ENCODE results near the gene ICAM5.

ICAM5 gene

GRCh38 chr19:10286803-10287737, 2.7 kb upstream of the ICAM5 start, which contains the start of gene ICAM4:
TSS of gene ICAM4 (plus strand) at chr19:10286955. CDS start at chr19:10287013, 58 bp downstream.
- peak within 1 kb of the TSS; percentile 58 for H2AK5ac ChIP-seq (ENCODE audit: low read depth, low read length)
- H3K23ac ChIP-seq (ENCODE audit: low read depth, low read length, poor library complexity) = peak within 1 kb of the TSS; percentile 92
- peak within 1 kb of the TSS in 1 of 2 donors; percentile 60 for H3K4me3 ChIP-seq (ENCODE audit: low read length in 2 of 2)
- H3K27ac ChIP-seq (replicated peaks; ENCODE audit: low read length) = no peak within 1 kb of the TSS
- no peak for DNase-seq (ENCODE audit: low spot score)
- peaks cover 23 to 27% of the 10 kb centered on the region in 2 donors for H3K4me1 ChIP-seq (ENCODE audit: control insufficient read depth in 2 of 2, insufficient read depth in 1 of 2, low read depth in 1 of 2, low read length in 2 of 2)
- H4K91ac ChIP-seq (ENCODE audit: low read depth, low read length, poor library complexity) = no peak within 1 kb of the TSS
- H3K4ac ChIP-seq (ENCODE audit: low read length) = no peak within 1 kb of the TSS
- no CpG with 5 or more reads among the region's 59 CpGs for WGBS, 2 donors (ENCODE audit: extremely low coverage in 2 of 2, insufficient read length in 2 of 2, insufficient replicate concordance in 1 of 2)
- H2BK12ac ChIP-seq (ENCODE audit: low read length) = no peak within 1 kb of the TSS
- no peaks in the 10 kb centered on the region for H3K79me1 ChIP-seq (ENCODE audit: low read depth, low read length)
- H3K18ac ChIP-seq (ENCODE audit: low read length) = peak within 1 kb of the TSS; percentile 52
- H2BK120ac ChIP-seq (ENCODE audit: low read depth, low read length) = no peak within 1 kb of the TSS
- peak within 1 kb of the TSS; percentile 95 for H2BK15ac ChIP-seq (ENCODE audit: low read length)
- H2AFZ ChIP-seq (ENCODE audit: low read length) = peak within 1 kb of the TSS; percentile 53
- peaks cover 28 to 60% (median 38%) of the 10 kb centered on the region in 3 experiments for H3K27me3 ChIP-seq (ENCODE audit: control insufficient read depth in 3 of 3, insufficient read depth in 3 of 3, low read depth in 1 of 3, low read length in 3 of 3)
- H3K4me2 ChIP-seq (ENCODE audit: insufficient read depth, low read length, poor library complexity, severe bottlenecking) = peak within 1 kb of the TSS; percentile 56
- peaks cover 0 to 9% of the 10 kb centered on the region in 2 donors for H3K9me3 ChIP-seq (replicated peaks in 1 of 2; ENCODE audit: control insufficient read depth in 2 of 2, insufficient read depth in 1 of 2, low read depth in 1 of 2, low read length in 2 of 2)
- H4K8ac ChIP-seq (ENCODE audit: low read depth, low read length) = no peak within 1 kb of the TSS
- peaks cover 0 to 33% of the 10 kb centered on the region in 2 donors for H3K36me3 ChIP-seq (replicated peaks in 1 of 2; ENCODE audit: control insufficient read depth in 2 of 2, insufficient read depth in 2 of 2, low read length in 2 of 2)
- peak within 1 kb of the TSS; percentile 50 for H3K9ac ChIP-seq (ENCODE audit: low read depth, low read length, poor library complexity)
- peak within 1 kb of the TSS; percentile 47 for H3K14ac ChIP-seq (ENCODE audit: low read length)
- H2BK5ac ChIP-seq (ENCODE audit: low read length) = peak within 1 kb of the TSS; percentile 19

GRCh38 chr19:10288662-10289166, 1.0 kb upstream of the ICAM5 start:
- no peak overlapping the region for H2BK15ac ChIP-seq (ENCODE audit: low read length)
- no peak overlapping the region for H2AK5ac ChIP-seq (ENCODE audit: low read depth, low read length)
- H3K18ac ChIP-seq (ENCODE audit: low read length) = peak overlapping the region; percentile 1
- H3K23ac ChIP-seq (ENCODE audit: low read depth, low read length, poor library complexity) = peak overlapping the region; percentile 16
- peak overlapping the region; percentile 9 for H3K9ac ChIP-seq (ENCODE audit: low read depth, low read length, poor library complexity)
- H3K4me2 ChIP-seq (ENCODE audit: insufficient read depth, low read length, poor library complexity, severe bottlenecking) = peak overlapping the region; percentile 68
- no peaks in the 10 kb centered on the region for H3K79me1 ChIP-seq (ENCODE audit: low read depth, low read length)
- H2AFZ ChIP-seq (ENCODE audit: low read length) = peak overlapping the region; percentile 98
- H3K4me1 ChIP-seq (ENCODE audit: control insufficient read depth in 2 of 2, insufficient read depth in 1 of 2, low read depth in 1 of 2, low read length in 2 of 2) = peaks cover 26 to 32% of the 10 kb centered on the region in 2 donors
- H3K9me3 ChIP-seq (replicated peaks in 1 of 2; ENCODE audit: control insufficient read depth in 2 of 2, insufficient read depth in 1 of 2, low read depth in 1 of 2, low read length in 2 of 2) = peaks cover 5 to 15% of the 10 kb centered on the region in 2 donors
- no CpG with 5 or more reads among the region's 23 CpGs for WGBS, 2 donors (ENCODE audit: extremely low coverage in 2 of 2, insufficient read length in 2 of 2, insufficient replicate concordance in 1 of 2)
- no peak overlapping the region for H3K27ac ChIP-seq (replicated peaks; ENCODE audit: low read length)
- DNase-seq (ENCODE audit: low spot score) = no peak
- H2BK12ac ChIP-seq (ENCODE audit: low read length) = no peak overlapping the region
- no peak overlapping the region for H3K4ac ChIP-seq (ENCODE audit: low read length)
- H2BK5ac ChIP-seq (ENCODE audit: low read length) = no peak overlapping the region
- H3K36me3 ChIP-seq (replicated peaks in 1 of 2; ENCODE audit: control insufficient read depth in 2 of 2, insufficient read depth in 2 of 2, low read length in 2 of 2) = peaks cover 0 to 25% of the 10 kb centered on the region in 2 donors
- peak overlapping the region; percentile 19 to 55 for H3K4me3 ChIP-seq (ENCODE audit: low read length in 2 of 2)
- H4K8ac ChIP-seq (ENCODE audit: low read depth, low read length) = no peak overlapping the region
- peaks cover 43 to 76% (median 52%) of the 10 kb centered on the region in 3 experiments for H3K27me3 ChIP-seq (ENCODE audit: control insufficient read depth in 3 of 3, insufficient read depth in 3 of 3, low read depth in 1 of 3, low read length in 3 of 3)
- no peak overlapping the region for H3K14ac ChIP-seq (ENCODE audit: low read length)
- no peak overlapping the region for H2BK120ac ChIP-seq (ENCODE audit: low read depth, low read length)
- H4K91ac ChIP-seq (ENCODE audit: low read depth, low read length, poor library complexity) = no peak overlapping the region

GRCh38 chr19:10289167-10289835, 451 bp upstream of the ICAM5 start:
- Histone ChIP-seq H4K91ac (ENCODE audit: low read depth, low read length, poor library complexity) (no peak overlapping the region), H2BK5ac (ENCODE audit: low read length) (no peak overlapping the region), H3K4me3 (ENCODE audit: low read length in 2 of 2) (peak overlapping the region; percentile 19 to 55), H3K27ac (replicated peaks; ENCODE audit: low read length) (no peak overlapping the region), H3K18ac (ENCODE audit: low read length) (peak overlapping the region; percentile 3), H3K4me1 (ENCODE audit: control insufficient read depth in 2 of 2, insufficient read depth in 1 of 2, low read depth in 1 of 2, low read length in 2 of 2) (peaks cover 26 to 32% of the 10 kb centered on the region in 2 donors), H2AFZ (ENCODE audit: low read length) (peak overlapping the region; percentile 98), H3K4ac (ENCODE audit: low read length) (no peak overlapping the region), H2BK12ac (ENCODE audit: low read length) (no peak overlapping the region), H3K4me2 (ENCODE audit: insufficient read depth, low read length, poor library complexity, severe bottlenecking) (peak overlapping the region; percentile 68), H2BK15ac (ENCODE audit: low read length) (no peak overlapping the region), H3K9me3 (replicated peaks in 1 of 2; ENCODE audit: control insufficient read depth in 2 of 2, insufficient read depth in 1 of 2, low read depth in 1 of 2, low read length in 2 of 2) (peaks cover 5 to 15% of the 10 kb centered on the region in 2 donors), H3K23ac (ENCODE audit: low read depth, low read length, poor library complexity) (peak overlapping the region; percentile 52), H3K79me1 (ENCODE audit: low read depth, low read length) (no peaks in the 10 kb centered on the region), H2AK5ac (ENCODE audit: low read depth, low read length) (no peak overlapping the region), H3K27me3 (ENCODE audit: control insufficient read depth in 3 of 3, insufficient read depth in 3 of 3, low read depth in 1 of 3, low read length in 3 of 3) (peaks cover 49 to 82% (median 58%) of the 10 kb centered on the region in 3 experiments), H3K9ac (ENCODE audit: low read depth, low read length, poor library complexity) (peak overlapping the region; percentile 33), H3K36me3 (replicated peaks in 1 of 2; ENCODE audit: control insufficient read depth in 2 of 2, insufficient read depth in 2 of 2, low read length in 2 of 2) (peaks cover 0 to 19% of the 10 kb centered on the region in 2 donors), H3K14ac (ENCODE audit: low read length) (no peak overlapping the region), H2BK120ac (ENCODE audit: low read depth, low read length) (no peak overlapping the region), H4K8ac (ENCODE audit: low read depth, low read length) (no peak overlapping the region)
- DNase-seq (ENCODE audit: low spot score) = no peak
- WGBS, 2 donors (ENCODE audit: extremely low coverage in 2 of 2, insufficient read length in 2 of 2, insufficient replicate concordance in 1 of 2) = no CpG with 5 or more reads among the region's 50 CpGs

Measured in neuronal stem cell (in vitro differentiated cells).